GM12891 (cell line): ENCODE measurements around the gene ZNF823.

ENCODE experiments used
- POLR2A ChIP-seq: IDR thresholded peaks from 2 replicates; pipeline ENCODE4 v1.6.1; 2011; ENCODE audit warnings: low read depth, low read length, control low read depth
- POLR2AphosphoS5 ChIP-seq: IDR thresholded peaks from 2 replicates; pipeline ENCODE4 v1.6.1; 2011; ENCODE audit warnings: low read depth, low read length, control low read depth

GRCh38 chr19:11752244-11752736 lies 13.5 kb upstream of the ZNF823 start:
- TF ChIP-seq POLR2A (no peak), POLR2AphosphoS5 (no peak)
